ENCODE results near the gene AKAP4.

AKAP4 gene

GRCh38 chrX:50200907-50201306, at the start of gene AKAP4:
TSS of gene AKAP4 (minus strand) at chrX:50201007. CDS start at chrX:50200889, 118 bp downstream.
- H3K4me1 ChIP-seq (ENCODE audit: control insufficient read depth, insufficient read depth, low read length): no peaks in the 10 kb centered on the region
- no peak within 1 kb of the TSS for H3K9ac ChIP-seq (ENCODE audit: low read depth, low read length)
- H3K36me3 ChIP-seq (ENCODE audit: control insufficient read depth, insufficient read depth, low read length): no peaks in the 10 kb centered on the region
- no peak within 1 kb of the TSS for H3K4me3 ChIP-seq (ENCODE audit: low read depth, low read length)
- no peaks in the 10 kb centered on the region for H3K27me3 ChIP-seq (ENCODE audit: control insufficient read depth, insufficient read depth, low read length)
- H3K9me3 ChIP-seq (ENCODE audit: control insufficient read depth, insufficient read depth, low read length): no peaks in the 10 kb centered on the region

- H3K4me3 ChIP-seq (ENCODE audit: low read depth, low read length): no peak overlapping the region
- H3K27me3 ChIP-seq (ENCODE audit: control insufficient read depth, insufficient read depth, low read length): no peaks in the 10 kb centered on the region
- H3K9me3 ChIP-seq (ENCODE audit: control insufficient read depth, insufficient read depth, low read length): no peaks in the 10 kb centered on the region
- no peaks in the 10 kb centered on the region for H3K36me3 ChIP-seq (ENCODE audit: control insufficient read depth, insufficient read depth, low read length)
- no peak overlapping the region for H3K9ac ChIP-seq (ENCODE audit: low read depth, low read length)
- H3K4me1 ChIP-seq (ENCODE audit: control insufficient read depth, insufficient read depth, low read length): no peaks in the 10 kb centered on the region
Measured at GRCh38 chrX:50211510-50211909, 10.7 kb upstream of the AKAP4 start.

- no peaks in the 10 kb centered on the region for H3K4me1 ChIP-seq (ENCODE audit: control insufficient read depth, insufficient read depth, low read length)
- H3K9me3 ChIP-seq (ENCODE audit: control insufficient read depth, insufficient read depth, low read length): no peaks in the 10 kb centered on the region
- no peaks in the 10 kb centered on the region for H3K27me3 ChIP-seq (ENCODE audit: control insufficient read depth, insufficient read depth, low read length)
- H3K9ac ChIP-seq (ENCODE audit: low read depth, low read length): no peak overlapping the region
- H3K36me3 ChIP-seq (ENCODE audit: control insufficient read depth, insufficient read depth, low read length): no peaks in the 10 kb centered on the region
- H3K4me3 ChIP-seq (ENCODE audit: low read depth, low read length): no peak overlapping the region
Measured at GRCh38 chrX:50206753-50207152, 5.9 kb upstream of the AKAP4 start.

GRCh38 chrX:50204364-50204899, 3.6 kb upstream of the AKAP4 start, which contains the start of gene CCNB3:
TSS of gene CCNB3 (plus strand) at chrX:50204765. CDS start at chrX:50285164, 80,399 bp downstream.
- Histone ChIP-seq H3K9ac (ENCODE audit: low read depth, low read length) (peak within 1 kb of the TSS; percentile 2), H3K4me1 (ENCODE audit: control insufficient read depth, insufficient read depth, low read length) (no peaks in the 10 kb centered on the region), H3K36me3 (ENCODE audit: control insufficient read depth, insufficient read depth, low read length) (no peaks in the 10 kb centered on the region), H3K4me3 (ENCODE audit: low read depth, low read length) (no peak within 1 kb of the TSS), H3K9me3 (ENCODE audit: control insufficient read depth, insufficient read depth, low read length) (no peaks in the 10 kb centered on the region), H3K27me3 (ENCODE audit: control insufficient read depth, insufficient read depth, low read length) (no peaks in the 10 kb centered on the region)

- H3K4me1 ChIP-seq (ENCODE audit: control insufficient read depth, insufficient read depth, low read length): no peaks in the 10 kb centered on the region
- H3K4me3 ChIP-seq (ENCODE audit: low read depth, low read length): no peak overlapping the region
- H3K9ac ChIP-seq (ENCODE audit: low read depth, low read length): no peak overlapping the region
- no peaks in the 10 kb centered on the region for H3K36me3 ChIP-seq (ENCODE audit: control insufficient read depth, insufficient read depth, low read length)
- no peaks in the 10 kb centered on the region for H3K27me3 ChIP-seq (ENCODE audit: control insufficient read depth, insufficient read depth, low read length)
- no peaks in the 10 kb centered on the region for H3K9me3 ChIP-seq (ENCODE audit: control insufficient read depth, insufficient read depth, low read length)
Measured at GRCh38 chrX:50202539-50202938, 1.7 kb upstream of the AKAP4 start.

GRCh38 chrX:50198348-50198747, 2.5 kb downstream of the AKAP4 start:
- Histone ChIP-seq H3K9me3 (ENCODE audit: control insufficient read depth, insufficient read depth, low read length) (no peaks in the 10 kb centered on the region), H3K27me3 (ENCODE audit: control insufficient read depth, insufficient read depth, low read length) (no peaks in the 10 kb centered on the region), H3K4me1 (ENCODE audit: control insufficient read depth, insufficient read depth, low read length) (no peaks in the 10 kb centered on the region), H3K9ac (ENCODE audit: low read depth, low read length) (no peak overlapping the region), H3K36me3 (ENCODE audit: control insufficient read depth, insufficient read depth, low read length) (no peaks in the 10 kb centered on the region), H3K4me3 (ENCODE audit: low read depth, low read length) (no peak overlapping the region)

- H3K36me3 ChIP-seq (ENCODE audit: control insufficient read depth, insufficient read depth, low read length): no peaks in the 10 kb centered on the region
- no peaks in the 10 kb centered on the region for H3K27me3 ChIP-seq (ENCODE audit: control insufficient read depth, insufficient read depth, low read length)
- H3K9me3 ChIP-seq (ENCODE audit: control insufficient read depth, insufficient read depth, low read length): no peaks in the 10 kb centered on the region
- no peak overlapping the region for H3K4me3 ChIP-seq (ENCODE audit: low read depth, low read length)
- no peaks in the 10 kb centered on the region for H3K4me1 ChIP-seq (ENCODE audit: control insufficient read depth, insufficient read depth, low read length)
- no peak overlapping the region for H3K9ac ChIP-seq (ENCODE audit: low read depth, low read length)
Measured at GRCh38 chrX:50188859-50189600, 11.8 kb downstream of the AKAP4 start.

GRCh38 chrX:50183891-50184290, 16.9 kb downstream of the AKAP4 start:
- Histone ChIP-seq H3K9me3 (ENCODE audit: control insufficient read depth, insufficient read depth, low read length) (no peaks in the 10 kb centered on the region), H3K27me3 (ENCODE audit: control insufficient read depth, insufficient read depth, low read length) (no peaks in the 10 kb centered on the region)

GRCh38 chrX:50180073-50180940, 20.5 kb downstream of the AKAP4 start:
- H3K27me3 ChIP-seq (ENCODE audit: control insufficient read depth, insufficient read depth, low read length): no peaks in the 10 kb centered on the region
- H3K9me3 ChIP-seq (ENCODE audit: control insufficient read depth, insufficient read depth, low read length): no peaks in the 10 kb centered on the region
- H3K9ac ChIP-seq (ENCODE audit: low read depth, low read length): no peak overlapping the region
- peaks cover 2% of the 10 kb centered on the region for H3K4me1 ChIP-seq (ENCODE audit: control insufficient read depth, insufficient read depth, low read length)
- H3K4me3 ChIP-seq (ENCODE audit: low read depth, low read length): no peak overlapping the region
- H3K36me3 ChIP-seq (ENCODE audit: control insufficient read depth, insufficient read depth, low read length): no peaks in the 10 kb centered on the region

More at GRCh38 chrX:50183891-50184290, 16.9 kb downstream of the AKAP4 start:
- H3K4me3 ChIP-seq (ENCODE audit: low read depth, low read length): no peak overlapping the region
- H3K36me3 ChIP-seq (ENCODE audit: control insufficient read depth, insufficient read depth, low read length): no peaks in the 10 kb centered on the region
- H3K9ac ChIP-seq (ENCODE audit: low read depth, low read length): no peak overlapping the region
- peaks cover 2% of the 10 kb centered on the region for H3K4me1 ChIP-seq (ENCODE audit: control insufficient read depth, insufficient read depth, low read length)

- no peak overlapping the region for H3K9ac ChIP-seq (ENCODE audit: low read depth, low read length)
- H3K9me3 ChIP-seq (ENCODE audit: control insufficient read depth, insufficient read depth, low read length): no peaks in the 10 kb centered on the region
- H3K27me3 ChIP-seq (ENCODE audit: control insufficient read depth, insufficient read depth, low read length): no peaks in the 10 kb centered on the region
- H3K4me3 ChIP-seq (ENCODE audit: low read depth, low read length): no peak overlapping the region
- no peaks in the 10 kb centered on the region for H3K36me3 ChIP-seq (ENCODE audit: control insufficient read depth, insufficient read depth, low read length)
- H3K4me1 ChIP-seq (ENCODE audit: control insufficient read depth, insufficient read depth, low read length): no peaks in the 10 kb centered on the region
Measured at GRCh38 chrX:50169717-50170116, 31.1 kb downstream of the AKAP4 start.

- Histone ChIP-seq H3K27me3 (ENCODE audit: control insufficient read depth, insufficient read depth, low read length) (no peaks in the 10 kb centered on the region), H3K36me3 (ENCODE audit: control insufficient read depth, insufficient read depth, low read length) (no peaks in the 10 kb centered on the region), H3K9me3 (ENCODE audit: control insufficient read depth, insufficient read depth, low read length) (no peaks in the 10 kb centered on the region)
Measured at GRCh38 chrX:50168241-50168687, 32.5 kb downstream of the AKAP4 start.

More at GRCh38 chrX:50168241-50168687, 32.5 kb downstream of the AKAP4 start:
- Histone ChIP-seq H3K9ac (ENCODE audit: low read depth, low read length) (no peak overlapping the region), H3K4me1 (ENCODE audit: control insufficient read depth, insufficient read depth, low read length) (no peaks in the 10 kb centered on the region), H3K4me3 (ENCODE audit: low read depth, low read length) (no peak overlapping the region)
